Fibroblast of pulmonary artery (primary cell): Measurements from ENCODE around the gene SFTA2.

Source experiments
- DNase-seq: peaks from one replicate; pipeline ENCODE4 v3.0.0-alpha.2; 2010; ENCODE audit warnings: low read depth
- H3K4me3 ChIP-seq: replicated peaks from 2 replicates; pipeline ENCODE4 v1.5.1; 2011; ENCODE audit warnings: low read depth, mild to moderate bottlenecking, control low read depth, low read length, moderate library complexity
- TF ChIP-seq, protein P1 (sequence below): IDR thresholded peaks from 2 replicates; pipeline ENCODE4 v1.5.1; 2011; ENCODE audit warnings: mild to moderate bottlenecking, control low read depth, low read length, inconsistent platforms; ENCODE audit errors: missing control alignments

SFTA2 gene

GRCh38 chr6:30893001-30893591, 38.9 kb downstream of the SFTA2 start:
- H3K4me3 ChIP-seq, result no peak overlapping the region
- TF ChIP-seq, protein P1, sequence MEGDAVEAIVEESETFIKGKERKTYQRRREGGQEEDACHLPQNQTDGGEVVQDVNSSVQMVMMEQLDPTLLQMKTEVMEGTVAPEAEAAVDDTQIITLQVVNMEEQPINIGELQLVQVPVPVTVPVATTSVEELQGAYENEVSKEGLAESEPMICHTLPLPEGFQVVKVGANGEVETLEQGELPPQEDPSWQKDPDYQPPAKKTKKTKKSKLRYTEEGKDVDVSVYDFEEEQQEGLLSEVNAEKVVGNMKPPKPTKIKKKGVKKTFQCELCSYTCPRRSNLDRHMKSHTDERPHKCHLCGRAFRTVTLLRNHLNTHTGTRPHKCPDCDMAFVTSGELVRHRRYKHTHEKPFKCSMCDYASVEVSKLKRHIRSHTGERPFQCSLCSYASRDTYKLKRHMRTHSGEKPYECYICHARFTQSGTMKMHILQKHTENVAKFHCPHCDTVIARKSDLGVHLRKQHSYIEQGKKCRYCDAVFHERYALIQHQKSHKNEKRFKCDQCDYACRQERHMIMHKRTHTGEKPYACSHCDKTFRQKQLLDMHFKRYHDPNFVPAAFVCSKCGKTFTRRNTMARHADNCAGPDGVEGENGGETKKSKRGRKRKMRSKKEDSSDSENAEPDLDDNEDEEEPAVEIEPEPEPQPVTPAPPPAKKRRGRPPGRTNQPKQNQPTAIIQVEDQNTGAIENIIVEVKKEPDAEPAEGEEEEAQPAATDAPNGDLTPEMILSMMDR, result peak; percentile 6
- DNase-seq, result no peak

GRCh38 chr6:30891816-30892538, 40.0 kb downstream of the SFTA2 start:
- H3K4me3 ChIP-seq, result no peak overlapping the region
- no peak for DNase-seq
- TF ChIP-seq, protein P1, result no peak

GRCh38 chr6:30891450-30891723, 40.6 kb downstream of the SFTA2 start:
- TF ChIP-seq, protein P1, result no peak
- DNase-seq, result no peak
- no peak overlapping the region for H3K4me3 ChIP-seq

GRCh38 chr6:30890646-30891449, 41.1 kb downstream of the SFTA2 start:
- no peak for DNase-seq
- TF ChIP-seq, protein P1, result no peak
- no peak overlapping the region for H3K4me3 ChIP-seq

DNA sequence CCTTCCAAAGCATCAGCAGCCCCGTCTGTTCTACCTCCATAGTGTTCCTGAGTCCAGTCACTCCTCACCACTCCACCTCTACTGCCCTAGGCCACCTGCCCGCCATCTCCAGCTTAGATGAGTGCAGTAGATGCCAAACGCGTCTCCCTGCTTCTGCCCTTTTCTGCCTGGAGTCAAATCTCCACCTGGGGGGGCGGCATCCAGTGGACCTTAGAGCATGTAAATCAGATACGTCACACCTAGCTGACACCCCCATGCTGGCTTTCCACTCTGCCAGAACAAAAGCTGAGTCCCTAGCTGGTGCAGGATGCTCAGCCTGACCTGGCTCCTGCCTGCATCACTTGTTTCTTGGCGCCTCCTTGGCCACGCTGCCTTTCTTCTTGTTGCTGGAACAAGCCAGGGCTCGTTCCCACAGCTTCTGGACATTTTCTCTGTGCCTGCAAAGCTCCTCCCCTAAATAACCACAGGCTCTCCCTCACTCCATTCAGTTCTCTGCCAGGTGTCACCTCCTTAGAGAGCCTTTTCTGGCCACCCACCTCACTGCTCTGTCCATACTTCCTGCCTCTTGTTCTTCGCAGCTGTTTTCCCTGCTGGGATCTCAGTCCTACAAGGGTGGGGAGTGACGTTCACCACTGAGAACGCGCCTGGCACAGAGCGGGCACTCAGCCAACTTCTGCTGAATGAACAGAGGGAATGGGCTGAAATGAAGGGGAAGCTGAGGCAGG, 41.9 kb downstream of the SFTA2 start:
- H3K4me3 ChIP-seq, result no peak overlapping the region
- TF ChIP-seq, protein P1, result no peak
- DNase-seq, result no peak

- TF ChIP-seq, protein P1, result no peak
- no peak for DNase-seq
- H3K4me3 ChIP-seq, result no peak overlapping the region
These were observed 42.5 kb downstream of the SFTA2 start for GRCh38 chr6:30889496-30889885.
